NCI-H1436 (cell line): ENCODE data around the gene PSENEN.

Experiments
- DNase-seq: peaks from one replicate; lab custom pipeline; 2025; lab: John Stamatoyannopoulos, UW

The PSENEN gene

DNA sequence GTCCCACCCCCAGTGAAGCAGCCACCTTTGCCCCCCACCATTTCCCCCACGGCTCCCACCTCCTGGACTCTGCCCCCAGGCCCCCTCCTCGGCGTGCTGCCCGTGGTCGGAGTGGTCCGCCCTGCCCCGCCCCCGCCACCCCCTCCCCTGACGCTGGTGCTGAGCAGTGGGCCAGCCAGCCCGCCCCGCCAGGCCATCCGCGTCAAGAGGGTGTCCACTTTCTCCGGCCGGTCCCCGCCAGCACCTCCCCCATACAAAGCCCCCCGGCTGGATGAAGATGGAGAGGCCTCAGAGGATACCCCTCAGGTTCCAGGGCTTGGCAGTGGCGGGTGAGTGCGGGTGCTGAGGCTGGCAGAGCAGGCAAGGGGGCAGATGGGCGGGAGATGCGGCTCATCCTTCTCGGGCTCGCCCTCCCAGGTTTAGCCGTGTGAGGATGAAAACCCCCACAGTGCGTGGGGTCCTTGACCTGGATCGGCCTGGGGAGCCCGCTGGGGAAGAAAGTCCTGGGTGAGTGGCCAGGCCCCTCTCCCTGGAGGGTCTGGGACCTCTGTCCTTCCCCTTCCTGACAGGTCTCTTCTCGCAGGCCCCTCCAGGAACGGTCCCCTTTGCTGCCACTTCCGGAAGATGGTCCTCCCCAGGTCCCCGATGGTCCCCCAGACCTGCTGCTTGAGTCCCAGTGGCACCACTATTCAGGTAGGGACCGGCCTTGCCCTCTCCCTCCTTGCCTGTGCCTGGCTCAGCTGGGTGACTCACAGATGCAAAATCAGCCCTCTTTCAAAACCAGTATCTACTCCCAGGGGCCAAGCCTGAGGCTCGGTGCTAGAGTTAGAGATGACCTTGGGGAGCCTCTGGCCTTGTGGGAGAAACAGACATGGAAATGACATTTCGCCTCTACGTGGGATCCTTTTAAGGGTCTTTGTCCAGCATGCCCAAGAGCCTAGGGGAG lies 12.0 kb upstream of the PSENEN start:
- DNase-seq: no peak

DNA sequence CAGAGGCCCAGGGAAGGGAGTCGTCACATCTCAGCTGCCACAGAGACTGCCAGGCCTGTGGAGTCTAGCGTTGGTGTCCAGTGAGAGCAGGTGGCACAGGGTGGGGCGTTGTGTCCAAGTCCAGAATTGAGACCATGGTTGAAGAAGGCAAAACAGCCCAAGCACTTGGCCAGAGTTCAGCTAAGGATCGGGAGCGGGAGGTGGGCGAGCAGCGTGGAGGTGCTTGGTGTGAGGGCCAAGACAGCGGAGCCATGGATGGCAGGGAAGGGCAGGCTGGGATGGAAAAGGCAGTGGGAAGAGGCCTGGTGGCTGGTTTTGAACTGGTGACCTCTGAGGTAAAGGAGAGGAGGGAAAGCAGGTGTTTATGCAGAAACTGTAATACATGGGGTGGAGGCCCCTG lies 11.2 kb upstream of the PSENEN start:
- DNase-seq: no peak

DNA sequence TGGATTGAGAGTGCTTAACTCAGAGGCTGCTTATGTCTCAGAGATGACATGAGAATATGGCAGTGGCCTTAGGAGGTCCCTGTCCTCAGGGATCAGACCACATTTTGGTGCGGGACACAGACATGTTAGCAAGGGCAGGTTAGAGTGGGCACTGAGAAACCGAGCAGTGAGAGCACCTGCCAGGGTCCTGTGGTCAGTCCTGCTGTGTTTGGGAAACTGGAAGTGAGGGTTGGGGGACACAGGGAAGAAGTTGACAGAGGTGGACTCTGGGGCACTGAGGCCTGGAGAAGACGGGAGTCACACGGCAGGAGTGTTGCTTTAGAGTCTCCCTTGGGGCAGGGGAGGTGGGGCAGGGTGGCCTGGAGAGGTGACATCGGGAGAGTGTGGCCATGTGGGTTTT lies 10.6 kb upstream of the PSENEN start:
- no peak for DNase-seq

DNA sequence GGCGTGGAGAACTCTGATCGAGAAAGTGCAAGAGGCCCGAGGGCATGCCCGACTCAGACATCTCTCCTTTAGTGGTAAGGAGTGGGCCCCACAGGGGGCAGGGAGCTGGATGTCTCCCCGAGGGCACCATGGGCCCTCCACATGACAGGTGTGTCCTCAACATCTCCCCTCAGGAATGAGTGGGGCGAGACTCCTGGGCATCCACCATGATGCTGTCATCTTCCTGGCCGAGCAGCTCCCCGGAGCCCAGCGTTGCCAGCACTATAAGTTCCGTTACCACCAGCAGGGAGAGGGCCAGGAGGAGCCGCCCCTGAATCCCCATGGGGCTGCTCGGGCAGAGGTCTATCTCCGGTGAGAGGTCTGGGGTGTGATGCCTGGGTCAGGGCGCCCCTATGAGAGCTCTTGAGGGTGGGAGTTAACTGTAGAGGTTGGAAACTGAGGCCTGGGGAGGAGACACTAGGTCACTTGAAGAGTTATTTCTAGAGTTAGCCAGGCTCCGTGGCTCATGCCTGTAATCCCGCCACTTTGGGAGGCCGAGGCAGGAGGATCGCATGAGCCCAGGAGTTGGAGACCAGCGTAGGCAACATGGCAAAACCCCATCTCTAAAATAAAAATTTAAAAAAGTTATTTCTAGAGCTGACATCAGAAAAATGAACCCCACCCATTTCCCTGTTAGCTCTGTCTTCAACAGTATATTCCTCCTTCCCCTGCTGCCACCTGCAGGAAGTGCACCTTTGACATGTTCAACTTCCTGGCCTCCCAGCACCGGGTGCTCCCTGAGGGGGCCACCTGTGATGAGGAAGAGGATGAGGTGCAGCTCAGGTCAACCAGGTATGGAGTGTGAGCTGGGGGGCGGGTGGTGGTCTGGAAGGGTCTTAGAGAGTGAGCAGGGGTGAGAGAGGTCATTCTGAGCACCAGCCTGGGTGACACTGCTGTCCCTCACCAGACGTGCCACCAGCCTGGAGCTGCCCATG lies 8.3 kb upstream of the PSENEN start:
- DNase-seq: no peak

DNA sequence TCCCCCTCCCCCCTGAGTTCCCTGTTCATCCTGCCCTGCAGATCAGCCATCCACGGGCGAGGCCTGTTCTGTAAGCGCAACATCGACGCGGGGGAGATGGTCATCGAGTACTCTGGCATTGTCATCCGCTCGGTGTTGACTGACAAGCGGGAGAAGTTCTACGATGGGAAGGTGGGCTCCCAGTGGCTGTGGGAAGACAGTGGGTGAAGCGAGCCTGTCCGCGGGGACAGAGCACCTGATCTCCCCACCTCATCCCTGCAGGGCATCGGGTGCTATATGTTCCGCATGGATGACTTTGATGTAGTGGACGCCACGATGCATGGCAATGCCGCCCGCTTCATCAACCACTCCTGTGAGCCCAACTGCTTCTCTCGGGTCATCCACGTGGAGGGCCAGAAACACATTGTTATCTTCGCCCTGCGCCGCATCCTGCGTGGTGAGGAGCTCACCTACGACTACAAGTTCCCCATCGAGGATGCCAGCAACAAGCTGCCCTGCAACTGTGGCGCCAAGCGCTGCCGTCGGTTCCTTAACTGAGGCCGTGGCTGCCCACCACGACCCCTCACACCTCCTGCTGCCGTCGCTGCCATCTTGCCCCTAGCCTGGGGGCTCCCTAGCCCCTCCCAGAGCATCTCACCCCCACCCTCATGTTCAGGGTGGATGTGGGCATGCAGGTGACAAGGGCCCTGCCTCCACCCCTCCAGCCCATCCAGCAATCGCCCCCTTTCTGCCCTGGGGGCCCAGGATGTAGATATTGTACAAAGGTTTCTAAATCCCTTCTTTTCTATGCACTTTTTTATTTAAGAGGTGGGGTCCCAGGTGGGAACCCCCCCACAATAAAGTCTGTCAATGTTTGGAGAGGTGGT lies 7.2 kb upstream of the PSENEN start:
- no peak for DNase-seq

DNA sequence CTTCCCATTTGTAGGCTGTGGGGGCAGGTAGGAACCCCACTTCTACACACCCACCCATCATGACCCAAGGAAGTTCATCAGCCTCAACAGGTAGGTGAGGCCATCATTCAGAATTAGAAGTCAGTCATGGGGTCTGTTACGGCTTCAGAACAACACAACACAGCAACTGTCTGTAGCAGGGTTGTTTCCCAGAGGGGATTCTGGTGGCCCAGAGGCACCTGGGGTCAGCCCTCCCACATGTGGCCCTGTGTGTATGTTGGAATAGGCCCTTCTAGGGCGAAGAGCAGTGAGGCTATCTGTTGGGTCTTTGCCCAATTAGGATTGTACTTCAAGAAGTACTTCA lies 6.6 kb upstream of the PSENEN start:
- DNase-seq: no peak

DNA sequence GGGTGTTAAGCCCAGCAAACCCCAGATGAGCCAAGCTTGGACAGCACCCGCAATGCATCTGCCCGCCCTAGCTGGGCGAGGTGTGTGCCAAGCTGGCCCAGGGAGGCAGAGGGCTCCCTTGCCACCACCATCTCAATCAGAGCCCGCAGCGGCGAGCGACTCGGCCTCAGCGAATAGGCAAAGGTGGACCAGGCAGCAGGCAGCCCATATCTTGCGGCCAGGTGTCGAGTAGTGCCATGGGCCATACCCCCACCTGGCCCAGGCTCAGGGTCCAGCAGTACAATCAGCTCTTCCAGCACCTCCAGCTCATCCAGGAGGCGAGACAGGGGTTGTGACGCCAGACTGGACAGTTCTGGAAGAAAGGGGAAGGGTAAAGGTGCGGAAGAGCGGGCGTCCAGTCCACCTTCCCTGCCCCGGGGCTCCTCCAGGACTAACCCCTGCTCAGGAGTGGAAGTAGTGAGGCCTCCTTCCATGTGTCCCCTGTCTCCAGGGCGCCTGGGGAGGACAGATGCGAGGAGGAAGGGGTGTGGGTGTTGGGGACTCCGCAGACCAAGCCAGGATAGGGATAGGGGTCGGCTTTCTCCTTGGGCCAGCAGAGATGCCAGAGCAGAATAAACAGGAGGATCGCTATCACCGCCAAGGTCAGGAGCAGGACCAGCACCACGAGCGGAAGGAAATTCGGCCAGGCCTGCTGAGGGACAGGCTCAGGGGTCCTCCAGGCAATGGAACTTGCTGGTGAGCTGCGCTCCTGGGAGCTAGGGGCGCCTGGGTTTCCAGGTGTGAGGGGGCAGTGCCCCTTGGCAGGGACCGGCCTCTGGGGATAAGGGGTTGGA lies 6.0 kb upstream of the PSENEN start:
- no peak for DNase-seq

DNA sequence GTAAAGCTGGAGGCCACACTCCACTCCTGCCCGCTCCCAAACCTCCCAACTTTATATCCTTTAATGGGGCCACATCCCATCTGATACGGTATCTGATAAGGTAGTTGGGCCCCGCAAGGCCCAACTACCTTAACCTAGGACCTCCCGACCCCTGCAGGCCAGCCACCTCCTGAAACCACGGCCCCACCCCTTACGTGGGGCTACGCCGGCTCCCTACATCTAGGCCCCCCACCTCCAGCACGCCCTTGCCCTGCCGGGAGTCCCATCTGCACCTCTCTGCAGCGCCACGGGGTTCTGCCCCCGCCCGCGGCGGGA lies 5.4 kb upstream of the PSENEN start:
- no peak for DNase-seq

DNA sequence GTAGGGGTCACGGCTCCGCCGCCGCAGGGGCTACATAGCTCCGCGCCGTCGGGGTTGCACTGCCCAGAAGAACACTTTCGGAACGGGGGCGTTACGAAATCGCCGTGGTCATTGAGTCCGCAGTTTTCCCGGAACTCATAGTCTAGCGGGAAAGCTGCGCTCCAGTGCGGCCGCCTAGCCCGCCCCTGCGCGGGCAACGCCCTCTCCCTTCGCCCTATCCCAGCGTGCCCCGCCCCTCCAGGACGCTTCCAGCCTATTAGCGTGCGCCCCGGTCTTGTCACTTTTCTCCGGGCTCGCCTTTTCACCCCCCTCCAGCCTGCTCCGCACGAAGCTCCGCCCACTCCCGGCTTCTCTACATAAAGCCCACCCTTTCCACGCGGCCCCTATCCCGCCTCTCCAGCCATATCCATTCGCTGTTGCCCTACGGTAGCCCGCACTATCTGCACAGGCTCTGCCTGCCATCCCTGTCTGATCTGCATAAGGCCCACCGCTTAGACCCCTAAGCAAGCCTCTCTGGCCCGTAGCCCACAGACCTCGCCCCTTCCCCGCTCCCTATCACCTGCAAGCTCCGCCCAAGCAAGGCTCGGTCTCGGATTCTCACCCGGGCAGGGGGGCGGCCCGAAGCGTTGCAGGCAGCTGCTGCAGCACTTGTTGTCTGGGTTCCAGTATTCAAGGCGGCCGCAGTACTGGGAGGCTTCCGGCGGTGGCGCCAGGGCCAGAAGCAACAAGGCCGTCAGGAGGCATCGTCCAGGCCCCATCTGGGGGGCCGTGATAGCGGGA lies 4.8 kb upstream of the PSENEN start:
- peak; percentile 97 for DNase-seq

DNA sequence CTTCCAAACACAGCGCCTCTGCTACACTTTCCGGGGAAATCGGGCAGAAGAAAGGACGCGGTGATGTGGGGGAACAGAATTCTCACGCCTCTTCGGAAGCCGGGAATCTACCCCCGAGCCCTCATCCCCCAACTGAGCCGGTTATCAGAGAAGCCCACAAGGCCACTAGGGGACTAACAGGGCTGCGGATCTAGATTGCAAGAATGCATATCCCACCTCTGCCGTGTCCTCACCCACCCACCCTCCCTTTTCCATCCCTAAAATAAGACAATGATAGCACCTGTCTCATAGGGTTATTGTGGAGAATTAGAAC lies 4.3 kb upstream of the PSENEN start:
- DNase-seq: no peak

DNA sequence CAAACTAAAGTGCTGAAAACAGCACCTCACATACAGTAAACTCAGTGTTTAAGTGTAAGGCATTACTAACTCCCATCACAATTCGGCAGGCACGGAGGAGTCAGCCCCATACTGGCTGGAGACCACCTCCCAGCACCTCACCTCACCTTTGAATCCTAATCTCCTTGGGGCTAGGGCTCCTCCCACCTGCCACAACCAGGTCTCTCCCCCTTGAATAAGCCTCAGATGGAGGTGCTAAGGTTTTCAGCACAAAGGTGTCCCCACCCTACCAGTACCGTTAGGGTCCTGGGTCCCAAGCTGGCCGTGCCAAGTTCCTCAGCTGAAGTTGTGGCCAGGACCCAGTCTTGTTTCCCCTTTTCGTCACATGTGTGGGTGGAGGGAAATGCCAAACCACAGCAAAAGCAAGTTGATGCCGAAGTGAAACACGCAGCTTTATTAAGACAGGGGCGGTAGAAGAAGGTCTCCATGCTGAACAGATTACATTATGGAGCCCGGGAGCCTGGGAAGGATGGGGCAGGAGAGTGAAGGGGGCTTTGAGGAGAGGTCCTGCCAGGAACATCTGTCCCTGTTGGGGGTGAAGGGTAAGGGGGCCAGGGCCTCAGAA lies 3.2 kb upstream of the PSENEN start, which contains the start of gene IGFLR1:
TSS of gene IGFLR1 (minus strand) at position 332 of the 604 bp plus-strand sequence. CDS start 1,272 bp downstream, outside the sequence.
- no peak for DNase-seq

DNA sequence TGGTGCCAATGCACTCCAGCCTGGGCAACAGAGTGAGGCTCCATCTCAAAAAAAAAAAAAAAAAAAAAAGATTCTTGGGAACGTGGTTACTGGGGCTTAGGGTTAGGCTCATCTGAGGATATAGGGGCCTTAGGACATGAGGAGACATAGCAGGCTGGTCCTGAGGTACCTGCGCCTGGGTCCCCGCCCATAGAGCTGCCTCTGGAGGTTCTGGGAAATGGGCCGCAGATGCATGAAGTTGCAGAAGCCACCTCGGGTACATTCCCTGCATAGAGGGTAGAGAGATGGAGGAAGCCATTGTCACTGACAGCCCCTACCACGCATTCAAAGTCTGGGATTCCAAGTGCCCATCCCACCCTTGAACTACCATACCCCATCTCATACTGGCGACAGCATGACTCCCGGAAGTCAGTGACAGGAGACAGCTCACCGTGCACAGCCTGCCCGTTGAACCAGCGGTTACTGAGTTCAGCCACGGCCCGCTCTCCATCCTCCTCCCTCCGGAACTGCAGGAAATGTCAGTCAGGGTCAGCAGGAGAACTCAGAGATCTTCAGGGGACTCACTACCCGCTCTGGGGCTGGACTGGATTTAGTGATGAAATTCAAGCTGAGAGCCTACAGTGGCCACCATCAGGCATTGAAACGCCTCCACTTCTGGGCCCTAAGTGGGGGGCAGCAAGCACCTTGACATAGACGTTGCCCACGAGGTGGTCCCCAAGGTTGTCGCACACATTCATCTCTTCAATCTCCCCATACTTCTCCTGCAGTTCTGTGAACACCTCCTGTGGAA lies 1.6 kb upstream of the PSENEN start:
- no peak for DNase-seq

DNA sequence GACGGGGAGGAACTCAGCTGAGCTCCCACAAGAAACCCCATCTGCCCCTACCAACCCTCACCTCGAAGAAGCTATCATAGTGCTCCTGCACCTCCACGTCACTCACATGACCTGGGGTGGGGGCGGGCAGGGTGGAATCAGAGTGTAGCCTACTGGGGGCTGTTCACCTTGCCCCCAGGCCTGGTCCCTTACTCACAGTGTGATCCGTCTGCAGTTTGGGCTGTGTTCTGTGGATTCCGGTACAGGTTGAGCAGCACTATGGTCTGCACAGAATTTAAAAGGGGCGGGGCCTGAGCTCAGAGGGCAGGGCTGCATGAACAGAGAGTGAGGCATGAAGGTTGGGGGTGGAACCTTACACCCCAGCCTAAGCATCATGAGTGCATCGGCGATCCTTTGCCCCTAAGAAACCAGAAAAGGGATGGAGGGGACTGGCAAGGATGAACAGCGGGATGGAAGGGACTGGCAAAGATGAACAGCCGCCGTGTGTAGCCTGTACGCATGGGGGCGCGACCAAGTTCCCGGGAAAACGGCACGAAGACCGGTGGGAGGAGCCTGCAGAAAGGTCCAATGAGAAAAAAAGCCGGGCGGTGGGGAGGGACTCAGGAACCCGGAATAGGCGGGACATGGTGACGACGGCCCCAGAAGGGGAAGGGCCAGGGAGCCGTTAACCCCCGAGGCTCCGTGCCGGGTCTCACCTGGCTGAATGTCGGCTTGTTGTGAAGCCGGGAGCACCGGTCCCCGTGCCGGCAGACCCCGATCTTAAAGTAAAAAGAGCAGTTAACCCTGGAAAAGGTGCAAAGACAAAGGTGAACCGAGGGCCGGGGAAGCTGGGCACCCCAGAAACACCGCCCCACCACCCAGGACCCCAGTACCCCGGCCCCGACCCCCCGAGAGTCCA lies 772 bp upstream of the PSENEN start:
- peak; percentile 95 for DNase-seq

DNA sequence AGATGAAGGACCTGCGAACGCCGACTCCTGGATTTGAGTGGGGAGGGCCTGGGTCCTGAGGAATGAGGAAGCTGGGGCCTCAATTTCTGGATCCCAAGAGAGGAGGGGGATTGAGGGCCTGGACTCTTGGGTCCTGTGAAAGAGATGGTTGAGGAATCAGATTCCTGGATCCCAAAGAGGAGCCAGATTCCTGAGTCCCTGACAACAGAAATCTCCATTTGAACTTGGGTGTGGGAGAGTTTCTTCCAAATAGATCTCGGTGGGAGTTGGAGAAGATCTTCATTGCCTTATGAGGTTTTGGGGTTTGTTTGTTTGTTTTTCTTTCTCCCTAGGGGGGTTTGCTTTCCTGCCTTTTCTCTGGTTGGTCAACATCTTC lies 624 bp downstream of the PSENEN start:
- DNase-seq: no peak

DNA sequence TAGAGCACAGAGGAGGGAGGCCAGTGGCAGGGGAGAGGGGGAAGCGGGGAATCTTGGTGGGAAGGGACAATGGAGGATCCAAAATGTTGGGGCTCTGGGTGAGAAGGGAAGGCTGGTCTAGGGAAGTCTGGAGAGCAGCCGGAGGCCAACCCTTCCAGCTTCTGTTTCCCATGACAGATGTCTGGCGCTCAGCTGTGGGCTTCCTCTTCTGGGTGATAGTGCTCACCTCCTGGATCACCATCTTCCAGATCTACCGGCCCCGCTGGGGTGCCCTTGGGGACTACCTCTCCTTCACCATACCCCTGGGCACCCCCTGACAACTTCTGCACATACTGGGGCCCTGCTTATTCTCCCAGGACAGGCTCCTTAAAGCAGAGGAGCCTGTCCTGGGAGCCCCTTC lies 1.1 kb downstream of the PSENEN start:
- DNase-seq: no peak

DNA sequence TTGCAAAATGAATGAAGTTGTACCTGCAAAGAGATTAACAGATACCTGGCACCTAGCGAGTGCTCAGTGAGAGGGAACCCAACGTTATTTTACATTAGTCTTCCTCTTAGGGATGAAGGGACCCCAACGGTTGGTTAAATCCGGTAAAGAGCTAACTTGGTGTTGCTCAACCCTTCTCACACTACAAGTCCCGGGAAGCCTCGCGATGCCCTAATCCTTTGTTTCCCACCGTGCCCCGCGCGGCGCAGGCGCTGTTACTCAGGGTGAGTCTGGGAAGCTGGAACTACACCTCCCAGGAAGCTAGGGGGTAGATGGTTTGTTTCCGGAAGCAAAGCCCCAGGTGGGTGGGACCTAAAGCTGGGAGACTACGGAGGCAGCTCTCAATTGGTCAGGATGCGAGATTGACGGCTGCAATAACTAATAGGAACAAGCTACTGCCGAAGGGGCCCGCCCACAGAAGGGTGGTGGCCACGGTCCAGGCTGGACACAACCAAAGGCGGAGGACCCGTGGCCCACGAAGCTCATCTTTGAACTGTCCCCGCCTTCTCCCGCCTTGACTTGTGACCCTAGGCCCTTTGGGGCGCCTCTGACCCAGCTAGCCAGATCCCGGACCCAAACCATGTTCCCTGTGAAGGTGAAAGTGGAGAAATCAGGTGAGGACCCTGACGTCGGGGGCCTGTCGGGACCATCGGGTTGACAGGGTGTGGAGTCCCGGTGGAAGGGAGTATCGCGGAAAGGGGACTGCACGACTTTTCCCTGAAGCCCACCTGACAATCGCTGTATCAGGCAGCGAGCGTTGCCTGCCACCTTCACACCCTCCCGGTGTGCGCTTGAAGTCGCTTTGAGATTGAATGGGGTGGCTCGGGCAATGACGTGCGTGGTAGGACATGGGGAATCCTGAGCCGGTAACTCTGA lies 2.9 kb downstream of the PSENEN start, which contains the start of gene LIN37:
TSS of gene LIN37 (plus strand) at position 471 of the 915 bp plus-strand sequence. CDS start at position 620, 149 bp downstream.
- DNase-seq: peak; percentile 99

DNA sequence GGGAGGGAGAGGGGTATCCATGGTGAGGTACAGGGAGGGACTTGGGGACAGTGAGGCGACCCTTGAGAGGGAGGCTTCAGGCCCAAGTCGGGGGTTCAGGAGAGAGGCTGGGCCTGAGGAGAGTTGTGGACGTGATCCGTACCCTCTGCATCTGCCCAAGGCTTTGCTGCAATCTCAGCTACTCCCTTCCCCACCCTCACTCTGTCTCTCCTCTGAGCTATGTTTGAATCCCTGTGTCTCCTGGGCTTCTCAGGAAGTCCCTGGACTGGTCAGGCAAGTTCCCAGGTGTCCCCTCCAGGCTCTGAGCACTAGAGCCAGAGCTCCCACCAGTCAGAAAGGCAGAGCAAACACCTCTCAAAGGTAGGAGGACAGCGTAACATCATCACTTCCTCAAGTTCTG lies 4.7 kb downstream of the PSENEN start:
- DNase-seq: no peak
